HG02981 (cell line): Measurements from ENCODE around the gene AGXT.
"Not testable (repeated sequence)": the region's sequence is repeated elsewhere in the genome, so short reads cannot be mapped to it uniquely, and the experiment has no call there.

Experiments
- ATAC-seq: cut with Tn5 transposase; IDR thresholded peaks from one replicate; pipeline ENCODE4 v1.9.1; 2021; ENCODE audit warnings: mild to moderate bottlenecking, moderate library complexity; ENCODE audit not compliant: unreplicated experiment

Gene AGXT

GRCh38 chr2:240839152-240840143 is 29.2 kb upstream of the AGXT start:
- no peak for ATAC-seq

- ATAC-seq = no peak
These were observed 28.1 kb upstream of the AGXT start for GRCh38 chr2:240840435-240841060.

- not testable (repeated sequence) for ATAC-seq
These were observed 22.3 kb upstream of the AGXT start for GRCh38 chr2:240846309-240846708.

- no peak for ATAC-seq
These were observed 21.6 kb upstream of the AGXT start for GRCh38 chr2:240846873-240847595.

GRCh38 chr2:240847817-240848216 is 20.8 kb upstream of the AGXT start:
- no peak for ATAC-seq

- no peak for ATAC-seq
These were observed 19.5 kb upstream of the AGXT start for GRCh38 chr2:240848900-240849680.

- ATAC-seq = no peak
These were observed 18.6 kb upstream of the AGXT start for GRCh38 chr2:240850026-240850425.

- no peak for ATAC-seq
These were observed 17.9 kb upstream of the AGXT start for GRCh38 chr2:240850756-240851077.

GRCh38 chr2:240851078-240851991 is 17.3 kb upstream of the AGXT start:
- peak; percentile 48 for ATAC-seq

GRCh38 chr2:240852671-240853314 is 15.8 kb upstream of the AGXT start:
- ATAC-seq = no peak

- ATAC-seq = no peak
These were observed 13.0 kb upstream of the AGXT start for GRCh38 chr2:240855670-240856069.

GRCh38 chr2:240856151-240856980 is 12.3 kb upstream of the AGXT start:
- ATAC-seq = no peak

- ATAC-seq = no peak
These were observed 11.3 kb upstream of the AGXT start for GRCh38 chr2:240857039-240858008.

- ATAC-seq = no peak
These were observed 10.3 kb upstream of the AGXT start for GRCh38 chr2:240858321-240858720.

- no peak for ATAC-seq
These were observed 9.8 kb upstream of the AGXT start for GRCh38 chr2:240858871-240859270.

GRCh38 chr2:240861547-240861946 is 7.1 kb upstream of the AGXT start:
- no peak for ATAC-seq

GRCh38 chr2:240864475-240864874 is 4.1 kb upstream of the AGXT start:
- no peak for ATAC-seq
